H9 (cell line): ENCODE measurements around the gene OR5K2. TPM values are rescaled to one million over a fixed set of nuclear protein-coding genes. Genes with fewer than 3 reads are reported as not detected.

Source experiments
- DNase-seq: peaks from one replicate; pipeline ENCODE4 v3.0.0-alpha.2; 2017
- H2AFZ ChIP-seq: one replicate; pipeline ENCODE4 v1.6.1; 2013; ENCODE audit warnings: mild to moderate bottlenecking, low read length, control low read depth, moderate library complexity
- H2AK5ac ChIP-seq: 2 replicates; pipeline ENCODE4 v1.6.1; 2013; ENCODE audit warnings: low read length, control low read depth, mixed read lengths; ENCODE audit not compliant: insufficient read length
- H2BK120ac ChIP-seq: one replicate; pipeline ENCODE4 v1.6.1; 2013; ENCODE audit warnings: low read depth, mild to moderate bottlenecking, low read length, control low read depth, inconsistent platforms; ENCODE audit not compliant: poor library complexity, severe bottlenecking
- H2BK12ac ChIP-seq: 2 replicates; pipeline ENCODE4 v1.6.1; 2013; ENCODE audit warnings: low read length, control low read depth, mixed read lengths, low read depth; ENCODE audit not compliant: insufficient read length
- H2BK15ac ChIP-seq: 2 replicates; pipeline ENCODE4 v1.6.1; 2013; ENCODE audit warnings: low read depth, low read length, control low read depth
- H2BK20ac ChIP-seq: one replicate; pipeline ENCODE4 v1.6.1; 2013; ENCODE audit warnings: low read depth, mild to moderate bottlenecking, low read length, control low read depth, inconsistent platforms; ENCODE audit not compliant: poor library complexity, severe bottlenecking
- H2BK5ac ChIP-seq: 2 replicates; pipeline ENCODE4 v1.6.1; 2013; ENCODE audit warnings: low read length, control low read depth, mixed read lengths; ENCODE audit not compliant: insufficient read length
- H3K14ac ChIP-seq: 2 replicates; pipeline ENCODE4 v1.6.1; 2013; ENCODE audit warnings: low read length, control low read depth; ENCODE audit not compliant: insufficient read depth
- H3K18ac ChIP-seq: 2 replicates; pipeline ENCODE4 v1.6.1; 2013; ENCODE audit warnings: low read depth, mild to moderate bottlenecking, mixed read lengths, low read length, control low read depth; ENCODE audit not compliant: insufficient read length
- H3K23ac ChIP-seq: 2 replicates; pipeline ENCODE4 v1.6.1; 2013; ENCODE audit warnings: low read length, control low read depth, mixed read lengths, low read depth; ENCODE audit not compliant: insufficient read length
- H3K23me2 ChIP-seq: 2 replicates; pipeline ENCODE4 v1.6.1; 2013; ENCODE audit warnings: low read depth, mild to moderate bottlenecking, mixed read lengths, low read length, control low read depth; ENCODE audit not compliant: insufficient read length, poor library complexity, severe bottlenecking
- H3K27ac ChIP-seq: 2 replicates; pipeline ENCODE4 v1.5.1; 2013; ENCODE audit warnings: low read length, control low read depth, mixed read lengths, low read depth; ENCODE audit not compliant: insufficient read length
- H3K27me3 ChIP-seq: 2 replicates; pipeline ENCODE4 v1.6.1; 2013; ENCODE audit warnings: low read length, control low read depth, inconsistent platforms; ENCODE audit not compliant: insufficient read depth
- H3K4ac ChIP-seq: 2 replicates; pipeline ENCODE4 v1.6.1; 2013; ENCODE audit warnings: low read depth, mild to moderate bottlenecking, control low read depth, inconsistent platforms, low read length, moderate library complexity
- H3K4me1 ChIP-seq: 2 replicates; pipeline ENCODE4 v1.6.1; 2013; ENCODE audit warnings: low read length, control low read depth, inconsistent platforms; ENCODE audit not compliant: insufficient read depth
- H3K4me2 ChIP-seq: 2 replicates; pipeline ENCODE4 v1.6.1; 2013; ENCODE audit warnings: low read length, control low read depth, mixed read lengths; ENCODE audit not compliant: insufficient read length, insufficient read depth
- H3K56ac ChIP-seq: 2 replicates; pipeline ENCODE4 v1.6.1; 2013; ENCODE audit warnings: low read depth, mild to moderate bottlenecking, mixed read lengths, low read length, control low read depth; ENCODE audit not compliant: insufficient read length
- H3K79me1 ChIP-seq: 2 replicates; pipeline ENCODE4 v1.6.1; 2013; ENCODE audit warnings: low read depth, mild to moderate bottlenecking, moderate library complexity, low read length, control low read depth, inconsistent platforms; ENCODE audit not compliant: insufficient read depth, poor library complexity, severe bottlenecking
- H3K79me2 ChIP-seq: 2 replicates; pipeline ENCODE4 v1.6.1; 2013; ENCODE audit warnings: low read length, control low read depth, inconsistent platforms; ENCODE audit not compliant: insufficient read depth
- H3K9ac ChIP-seq: 2 replicates; pipeline ENCODE4 v1.6.1; 2013; ENCODE audit warnings: low read length, control low read depth, mixed read lengths; ENCODE audit not compliant: insufficient read length; ENCODE audit errors: extremely low read depth
- H3K9me3 ChIP-seq: one replicate; pipeline ENCODE4 v1.6.1; 2013; ENCODE audit warnings: low read depth, low read length, inconsistent platforms; ENCODE audit not compliant: control insufficient read depth
- H3T11ph ChIP-seq: one replicate; pipeline ENCODE4 v1.6.1; 2013; ENCODE audit warnings: mild to moderate bottlenecking, low read length, control low read depth, inconsistent platforms
- H4K20me1 ChIP-seq: one replicate; pipeline ENCODE4 v1.6.1; 2013; ENCODE audit not compliant: control insufficient read depth, insufficient read length, insufficient read depth
- H4K5ac ChIP-seq: 2 replicates; pipeline ENCODE4 v1.6.1; 2013; ENCODE audit warnings: low read depth, mild to moderate bottlenecking, mixed read lengths, low read length, control low read depth; ENCODE audit not compliant: insufficient read length
- H4K8ac ChIP-seq: replicated peaks from 2 replicates; pipeline ENCODE4 v1.6.1; 2013; ENCODE audit warnings: low read length, control low read depth, mixed read lengths, low read depth; ENCODE audit not compliant: insufficient read length
- H4K91ac ChIP-seq: 2 replicates; pipeline ENCODE4 v1.6.1; 2013; ENCODE audit warnings: low read depth, mild to moderate bottlenecking, moderate library complexity, mixed read lengths, low read length, control low read depth; ENCODE audit not compliant: insufficient read length
- H3K27ac Mint-ChIP-seq, 3 experiments: 2 replicates in 2 of 3; 3 replicates in 1 of 3; pipeline ENCODE4 v1.8.0; 2020 to 2021; ENCODE audit warnings: mixed read lengths in 3 of 3, mild to moderate bottlenecking in 1 of 3, moderate library complexity in 1 of 3
- H3K27me3 Mint-ChIP-seq: 2 replicates; pipeline ENCODE4 v1.8.0; 2021; ENCODE audit warnings: low read depth, mild to moderate bottlenecking, moderate library complexity, mixed read lengths
- H3K36me3 Mint-ChIP-seq, 3 experiments: 2 replicates in 2 of 3; 3 replicates in 1 of 3; pipeline ENCODE4 v1.8.0; 2020 to 2021; ENCODE audit warnings: low read depth in 3 of 3, mixed read lengths in 3 of 3; ENCODE audit not compliant: insufficient read depth in 1 of 3
- H3K4me1 Mint-ChIP-seq, 2 experiments: 2 replicates each; pipeline ENCODE4 v1.8.0; 2020; ENCODE audit warnings: mixed read lengths in 2 of 2
- H3K4me3 Mint-ChIP-seq, 2 experiments: 2 replicates in 1 of 2; 3 replicates in 1 of 2; pipeline ENCODE4 v1.8.0; 2020 to 2021; ENCODE audit warnings: mild to moderate bottlenecking in 2 of 2, mixed read lengths in 2 of 2, moderate library complexity in 1 of 2
- H3K9me3 Mint-ChIP-seq, 2 experiments: 2 replicates in 1 of 2; 3 replicates in 1 of 2; pipeline ENCODE4 v1.8.0; 2020; ENCODE audit warnings: mild to moderate bottlenecking in 2 of 2, mixed read lengths in 2 of 2, moderate library complexity in 1 of 2
- WGBS: extraction: QIAGEN DNeasy Blood & Tissue Kit; methylation state at CpG from one replicate; pipeline ENCODE4 v1.1.7; 2013; ENCODE audit warnings: missing lambda C conversion rate, low lambda C conversion rate, mixed read lengths; ENCODE audit not compliant: insufficient read length; ENCODE audit errors: extremely low coverage; 5-methylcytosine and 5-hydroxymethylcytosine counted together
- total RNA-seq: library from RNA; stranded (reverse); gene quantifications from 2 replicates; pipeline ENCODE4 v1.2.1, GENCODE V29; 2021
- TF ChIP-seq, protein P1 (sequence below): fragments of 200-600 bp; sonication (generic); conservative IDR thresholded peaks from 3 replicates; pipeline ENCODE4 v1.8.0; 2021; ENCODE audit warnings: antibody characterized with exemption, mild to moderate bottlenecking

The OR5K2 gene
- total RNA-seq, 1 experiment from 2014 or later, result not detected

DNA sequence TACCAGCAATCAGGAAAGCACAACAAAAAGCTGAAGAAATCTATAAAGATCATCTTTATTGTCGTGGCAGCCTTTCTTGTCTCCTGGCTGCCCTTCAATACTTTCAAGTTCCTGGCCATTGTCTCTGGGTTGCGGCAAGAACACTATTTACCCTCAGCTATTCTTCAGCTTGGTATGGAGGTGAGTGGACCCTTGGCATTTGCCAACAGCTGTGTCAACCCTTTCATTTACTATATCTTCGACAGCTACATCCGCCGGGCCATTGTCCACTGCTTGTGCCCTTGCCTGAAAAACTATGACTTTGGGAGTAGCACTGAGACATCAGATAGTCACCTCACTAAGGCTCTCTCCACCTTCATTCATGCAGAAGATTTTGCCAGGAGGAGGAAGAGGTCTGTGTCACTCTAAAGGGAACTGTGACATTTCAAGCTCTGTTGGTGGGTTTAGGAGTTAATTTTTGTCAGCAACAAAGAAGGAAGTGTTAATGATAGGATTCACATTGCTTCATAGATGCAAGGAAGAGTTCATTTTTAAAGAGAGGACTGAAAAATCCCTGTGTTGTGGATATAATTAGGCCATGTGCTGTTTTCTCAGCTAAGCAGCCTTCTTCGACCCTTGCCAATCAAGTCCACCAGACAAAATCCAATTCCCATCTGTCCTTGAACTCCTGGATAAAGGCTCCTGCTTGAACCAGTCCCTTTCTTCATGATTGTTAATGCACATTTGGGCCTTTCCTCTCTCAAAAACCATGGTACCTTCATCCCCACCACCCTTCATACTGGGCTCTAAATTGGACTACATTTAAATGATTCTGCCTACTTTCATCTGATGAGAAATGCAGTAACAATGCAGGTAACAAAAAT, 35.5 kb downstream of the OR5K2 start:
- DNase-seq, result no peak
- H3K79me2 ChIP-seq, result no peaks in the 10 kb centered on the region
- H3K56ac ChIP-seq, result no peak overlapping the region
- H2BK15ac ChIP-seq, result no peak overlapping the region
- no peak overlapping the region for H2BK12ac ChIP-seq
- no peak overlapping the region for H3K27ac ChIP-seq
- H4K5ac ChIP-seq, result no peak overlapping the region
- H4K91ac ChIP-seq, result no peak overlapping the region
- H3K4me2 ChIP-seq, result no peak overlapping the region
- H3K23ac ChIP-seq, result no peak overlapping the region
- TF ChIP-seq, protein P1, sequence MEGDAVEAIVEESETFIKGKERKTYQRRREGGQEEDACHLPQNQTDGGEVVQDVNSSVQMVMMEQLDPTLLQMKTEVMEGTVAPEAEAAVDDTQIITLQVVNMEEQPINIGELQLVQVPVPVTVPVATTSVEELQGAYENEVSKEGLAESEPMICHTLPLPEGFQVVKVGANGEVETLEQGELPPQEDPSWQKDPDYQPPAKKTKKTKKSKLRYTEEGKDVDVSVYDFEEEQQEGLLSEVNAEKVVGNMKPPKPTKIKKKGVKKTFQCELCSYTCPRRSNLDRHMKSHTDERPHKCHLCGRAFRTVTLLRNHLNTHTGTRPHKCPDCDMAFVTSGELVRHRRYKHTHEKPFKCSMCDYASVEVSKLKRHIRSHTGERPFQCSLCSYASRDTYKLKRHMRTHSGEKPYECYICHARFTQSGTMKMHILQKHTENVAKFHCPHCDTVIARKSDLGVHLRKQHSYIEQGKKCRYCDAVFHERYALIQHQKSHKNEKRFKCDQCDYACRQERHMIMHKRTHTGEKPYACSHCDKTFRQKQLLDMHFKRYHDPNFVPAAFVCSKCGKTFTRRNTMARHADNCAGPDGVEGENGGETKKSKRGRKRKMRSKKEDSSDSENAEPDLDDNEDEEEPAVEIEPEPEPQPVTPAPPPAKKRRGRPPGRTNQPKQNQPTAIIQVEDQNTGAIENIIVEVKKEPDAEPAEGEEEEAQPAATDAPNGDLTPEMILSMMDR, result no peak
- no peak overlapping the region for H2BK20ac ChIP-seq
- no peak overlapping the region for H2BK120ac ChIP-seq
- no peak overlapping the region for H2BK5ac ChIP-seq
- no peaks in the 10 kb centered on the region for H4K20me1 ChIP-seq
- H2AK5ac ChIP-seq, result no peak overlapping the region
- H4K8ac ChIP-seq, result no peak overlapping the region
- H3K4me1 Mint-ChIP-seq, result peaks cover 4 to 5% of the 10 kb centered on the region in 2 experiments; a peak in 3 of 4 replicates
- no peak overlapping the region for H3K4me3 Mint-ChIP-seq
- H3K79me1 ChIP-seq, result no peaks in the 10 kb centered on the region
- no peak overlapping the region for H3T11ph ChIP-seq
- no peaks in the 10 kb centered on the region for H3K9me3 ChIP-seq
- H3K18ac ChIP-seq, result no peak overlapping the region
- H3K4ac ChIP-seq, result no peak overlapping the region
- H3K27me3 ChIP-seq, result no peaks in the 10 kb centered on the region
- no CpG with 5 or more reads among the region's 6 CpGs for WGBS
- no peak overlapping the region for H3K27ac Mint-ChIP-seq
- no peaks in the 10 kb centered on the region for H3K36me3 Mint-ChIP-seq
- H3K4me1 ChIP-seq, result no peaks in the 10 kb centered on the region
- H3K27me3 Mint-ChIP-seq, result no peaks in the 10 kb centered on the region
- H3K9ac ChIP-seq, result no peak overlapping the region
- no peak overlapping the region for H2AFZ ChIP-seq
- H3K14ac ChIP-seq, result no peak overlapping the region
- H3K9me3 Mint-ChIP-seq, result no peaks in the 10 kb centered on the region
- H3K23me2 ChIP-seq, result no peaks in the 10 kb centered on the region
